Spleen (tissue), 11 donors: ENCODE results near the gene SIM2. TPM values are rescaled to one million over a fixed set of nuclear protein-coding genes. Genes with fewer than 3 reads are reported as not detected.
"Not testable (repeated sequence)": the region's sequence is repeated elsewhere in the genome, so short reads cannot be mapped to it uniquely, and the experiment has no call there.

Experiments used
- DNase-seq: peaks from one replicate; pipeline ENCODE4 v3.0.0-alpha.2; 2020
- H3K27ac ChIP-seq, 8 donors: fragments of 200-600 bp; sonication (generic) in 7 of 8; 1 replicate in 4 of 8; 2 replicates in 4 of 8; pipeline versions ENCODE4 v1.5.0 to v1.8.0; 2016 to 2021; ENCODE audit warnings: inconsistent platforms in 4 of 8, mild to moderate bottlenecking in 4 of 8, moderate library complexity in 1 of 8
- H3K27me3 ChIP-seq, 7 donors: fragments of 200-600 bp; sonication (generic) in 6 of 7; replicated peaks in 1 of 7; 1 replicate in 4 of 7; 2 replicates in 3 of 7; pipeline versions ENCODE4 v1.5.0 to v1.8.0; 2016 to 2021; ENCODE audit warnings: inconsistent platforms in 3 of 7, mild to moderate bottlenecking in 1 of 7
- H3K36me3 ChIP-seq, 6 donors: fragments of 200-600 bp; sonication (generic) in 5 of 6; 1 replicate in 4 of 6; 2 replicates in 2 of 6; pipeline versions ENCODE4 v1.5.0 to v1.8.0; 2016 to 2021; ENCODE audit warnings: inconsistent platforms in 2 of 6
- H3K4me1 ChIP-seq, 6 donors: fragments of 200-600 bp; sonication (generic) in 5 of 6; 1 replicate in 3 of 6; 2 replicates in 3 of 6; pipeline versions ENCODE4 v1.5.0 to v1.8.0; 2016 to 2021; ENCODE audit warnings: inconsistent platforms in 3 of 6
- H3K4me3 ChIP-seq, 8 donors: fragments of 200-600 bp; sonication (generic) in 7 of 8; 1 replicate in 4 of 8; 2 replicates in 4 of 8; pipeline versions ENCODE4 v1.5.0 to v1.8.0; 2016 to 2021; ENCODE audit warnings: inconsistent platforms in 4 of 8, mild to moderate bottlenecking in 4 of 8, moderate library complexity in 2 of 8
- H3K9me3 ChIP-seq, 8 donors: fragments of 200-600 bp; sonication (generic) in 7 of 8; 1 replicate in 4 of 8; 2 replicates in 4 of 8; pipeline versions ENCODE4 v1.5.0 to v1.8.0; 2016 to 2021; ENCODE audit warnings: inconsistent platforms in 4 of 8
- CTCF ChIP-seq, 11 experiments: fragments of 200-600 bp in 7 of 11; fragments of 450-650 bp in 4 of 11; sonication (generic) in 4 of 11; IDR thresholded peaks in 8 of 11; conservative IDR thresholded peaks in 3 of 11; 1 replicate in 7 of 11; 2 replicates in 4 of 11; pipeline versions ENCODE4 v1.4.0 to v1.8.0; 2016 to 2021; ENCODE audit warnings: antibody characterized with exemption in 11 of 11, inconsistent platforms in 4 of 11, mild to moderate bottlenecking in 1 of 11
- POLR2A ChIP-seq, 3 donors: fragments of 450-650 bp; IDR thresholded peaks; one replicate each; pipeline ENCODE4 v1.5.1; 2017; ENCODE audit warnings: antibody characterized with exemption in 3 of 3, mild to moderate bottlenecking in 1 of 3
- POLR2AphosphoS5 ChIP-seq, 3 donors: sonication (generic); formaldehyde crosslinking; IDR thresholded peaks; one replicate each; pipeline ENCODE4 v1.5.1; 2017; ENCODE audit warnings: antibody characterized with exemption in 3 of 3
- WGBS, 5 donors: extraction: QIAGEN DNeasy Blood & Tissue Kit in 3 of 5; methylation state at CpG; one replicate each; pipeline versions ENCODE4 v1.1.5 to v1.1.7; 2013 to 2018; 5-methylcytosine and 5-hydroxymethylcytosine counted together
- intact Hi-C: fragments of 100-400 bp; cut with DNase I; formaldehyde crosslinking; loops from one replicate; pipeline ENCODE4 v1.15.0; 2023; ENCODE audit warnings: low total_unique reads
- polyA plus RNA-seq, 3 donors: library from polyadenylated mRNA; stranded (reverse); fragments of 200-250 nt; gene quantifications; one replicate each; pipeline ENCODE4 v1.2.1, GENCODE V29; 2013
- total RNA-seq, 7 donors: library from RNA; depleted of rRNA in 3 of 7; stranded (reverse); fragments of >200 nt in 3 of 7; fragmentation: NEBNext Ultra II Directional in 4 of 7; extraction: Animal tissue kit (Norgen Biotek cat#: 25700) in 4 of 7; gene quantifications; one replicate each; pipeline versions ENCODE4 v1.1.0 to v1.2.1, GENCODE V29; 2016 to 2021
- donor health status: healthy with polysubstance abuse.
- donor health status: DM: no; HTN: no; CAD: no; lungs with moderate emphysema.
- donor health status: DM: no; HTN: no; CAD: no.
- donor health status: Bipolar disorder and iron deficiency.
- donor health status: healthy.
- donor health status: DM: no; HTN: no; CAD: no.
- donor health status: DM: yes; HTN: yes; CAD: no.

The SIM2 gene
- total and polyA plus RNA-seq, 10 donors = not detected

- Histone ChIP-seq H3K4me1 (no peaks in the 10 kb centered on the region), H3K36me3 (no peaks in the 10 kb centered on the region), H3K9me3 (no peaks in the 10 kb centered on the region), H3K27me3 (peaks cover 0 to 86% (median 12%) of the 10 kb centered on the region in 7 donors), H3K27ac (no peak overlapping the region), H3K4me3 (no peak overlapping the region)
- no peak for DNase-seq
- TF ChIP-seq CTCF (IDR thresholded peaks at IDR 0.05 in 8 of 11, conservative IDR thresholded peaks at IDR 0.05 in 3 of 11) (no peak), POLR2AphosphoS5 (IDR thresholded peaks at IDR 0.05) (no peak), POLR2A (IDR thresholded peaks at IDR 0.05) (no peak)
- intact Hi-C loops = no loop called here
- 77 to 89% (median 78%) methylated on average over 9 of the region's 9 CpGs for WGBS, 5 donors
Observed at GRCh38 chr21:36664662-36664990, 34.3 kb upstream of the SIM2 start.

- Histone ChIP-seq H3K27ac (no peak overlapping the region), H3K27me3 (peaks cover 0 to 81% (median 12%) of the 10 kb centered on the region in 7 donors), H3K36me3 (no peaks in the 10 kb centered on the region), H3K9me3 (no peaks in the 10 kb centered on the region), H3K4me3 (no peak overlapping the region), H3K4me1 (no peaks in the 10 kb centered on the region)
- DNase-seq = no peak
- 89 to 94% (median 91%) methylated on average over 6 of the region's 6 CpGs for WGBS, 5 donors
- intact Hi-C loops = no loop called here
- TF ChIP-seq POLR2A (IDR thresholded peaks at IDR 0.05) = no peak
- TF ChIP-seq CTCF (IDR thresholded peaks at IDR 0.05 in 8 of 11, conservative IDR thresholded peaks at IDR 0.05 in 3 of 11) = no peak
- no peak for TF ChIP-seq POLR2AphosphoS5 (IDR thresholded peaks at IDR 0.05)
Observed at GRCh38 chr21:36665806-36666205, 33.1 kb upstream of the SIM2 start.

- Histone ChIP-seq H3K27me3 (peaks cover 0 to 65% (median 1%) of the 10 kb centered on the region in 7 donors), H3K4me1 (no peaks in the 10 kb centered on the region), H3K4me3 (no peak overlapping the region), H3K36me3 (no peaks in the 10 kb centered on the region), H3K27ac (no peak overlapping the region), H3K9me3 (no peaks in the 10 kb centered on the region)
- intact Hi-C loops = no loop called here
- no peak for DNase-seq
- 69 to 86% (median 77%) methylated on average over 2 to 9 of the region's 9 CpGs for WGBS, 5 donors
- TF ChIP-seq CTCF (IDR thresholded peaks at IDR 0.05 in 8 of 11, conservative IDR thresholded peaks at IDR 0.05 in 3 of 11) (no peak), POLR2A (IDR thresholded peaks at IDR 0.05) (no peak), POLR2AphosphoS5 (IDR thresholded peaks at IDR 0.05) (no peak)
Observed at GRCh38 chr21:36668713-36669112, 30.2 kb upstream of the SIM2 start.

GRCh38 chr21:36671836-36672235 is 27.1 kb upstream of the SIM2 start:
- DNase-seq = no peak
- H3K27me3 ChIP-seq = peaks cover 0 to 51% (median 0%) of the 10 kb centered on the region in 7 donors
- intact Hi-C loops = no loop called here
- 86 to 94% (median 89%) methylated on average over 2 of the region's 2 CpGs for WGBS, 5 donors
- H3K4me3 ChIP-seq = no peak overlapping the region
- no peak overlapping the region for H3K27ac ChIP-seq
- H3K36me3 ChIP-seq = no peaks in the 10 kb centered on the region
- no peaks in the 10 kb centered on the region for H3K4me1 ChIP-seq
- no peak for TF ChIP-seq POLR2A (IDR thresholded peaks at IDR 0.05)
- no peak for TF ChIP-seq POLR2AphosphoS5 (IDR thresholded peaks at IDR 0.05)
- TF ChIP-seq CTCF (IDR thresholded peaks at IDR 0.05 in 8 of 11, conservative IDR thresholded peaks at IDR 0.05 in 3 of 11) = no peak
- H3K9me3 ChIP-seq = no peaks in the 10 kb centered on the region

- DNase-seq, intact Hi-C loops, H3K4me3 ChIP-seq, H3K4me1 ChIP-seq, H3K36me3 ChIP-seq, H3K27ac ChIP-seq, H3K9me3 ChIP-seq: not testable (repeated sequence)
- peaks cover 0 to 51% (median 0%) of the 10 kb centered on the region in 7 donors for H3K27me3 ChIP-seq
- WGBS, 5 donors = 54 to 78% (median 76%) methylated on average over 2 of the region's 2 CpGs
Observed at GRCh38 chr21:36672296-36672695, 26.6 kb upstream of the SIM2 start.
